ENCODE measurements around the gene TET3. TPM values are rescaled to one million over a fixed set of nuclear protein-coding genes. Genes with fewer than 3 reads are reported as not detected.
A peak's percentile ranks its signal among the peaks of the same experiment; 100 is the strongest.

TET3 gene
- total and polyA plus RNA-seq, 2 of the 8 experiments (the other 6 are each of a cell fraction or from before 2014, with no cell fraction given): 4.5 to 21.1 TPM

DNA sequence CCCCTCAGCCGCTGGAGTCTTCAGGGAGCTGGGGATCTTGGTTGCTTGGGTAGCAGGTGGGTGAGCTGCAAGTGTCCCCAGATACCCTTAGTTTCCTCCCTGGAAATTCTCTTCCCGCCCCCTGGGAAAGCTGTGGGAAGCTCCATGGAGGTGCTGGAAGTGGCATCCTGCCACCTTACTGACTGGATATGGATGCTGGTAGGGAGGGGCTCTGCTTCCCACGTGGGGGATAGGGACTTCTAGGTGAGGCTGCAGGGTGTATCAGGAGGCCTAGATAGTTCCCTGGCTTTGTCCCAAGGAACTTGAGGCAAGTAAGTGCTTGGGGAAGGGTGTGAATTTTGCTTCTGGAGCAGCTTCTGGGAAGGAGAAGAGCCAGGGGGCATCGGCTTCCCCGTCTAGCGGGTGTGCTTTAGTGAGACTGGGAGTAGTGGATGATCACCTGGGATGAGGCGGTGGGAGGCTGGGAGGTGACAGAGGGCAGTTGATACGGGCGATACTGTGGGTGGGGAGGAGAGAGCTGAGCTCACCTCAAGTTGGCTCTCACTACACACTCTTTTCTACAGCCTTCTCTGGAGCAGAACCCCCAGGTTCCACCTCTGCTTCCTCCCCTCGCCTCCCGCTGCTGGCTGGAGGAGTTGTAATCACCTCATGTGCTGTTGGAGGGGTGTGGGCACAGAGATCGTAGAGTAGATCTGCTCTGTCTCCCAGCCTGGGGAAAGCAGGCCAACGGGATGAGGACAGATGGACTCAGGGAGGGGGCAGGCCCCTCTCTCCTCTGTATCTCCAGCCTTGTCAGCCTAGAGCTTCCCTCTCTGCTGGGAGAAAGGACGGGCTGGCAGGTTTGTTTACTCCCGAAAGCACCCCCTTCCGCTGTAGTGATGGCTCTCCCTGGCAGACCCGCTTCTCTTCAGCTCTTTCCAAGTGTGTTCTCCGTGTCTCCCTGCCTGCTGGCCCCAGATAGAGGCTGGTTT, 19.8 kb downstream of the TET3 start:
- no peak overlapping the region for H3K56ac ChIP-seq (replicated peaks; ENCODE audit: insufficient read length, low read depth, low read length)
- no peak overlapping the region for H4K5ac ChIP-seq (ENCODE audit: insufficient read length, low read depth, low read length)
- ChIA-PET POLR2A (ENCODE audit: partially characterized antibody) (interaction anchor here (0.6 to 11.4 kb wide), 10 partner anchors 9 to 387 kb away, joined by 3 to 94 read pairs (median 4); partner anchors contain the start of gene TET3), CTCF (ENCODE audit: partially characterized antibody) (interaction anchor here (0.8 to 1.6 kb wide), 11 partner anchors 9 to 134 kb away, joined by 3 to 6 read pairs (median 4); no protein-coding TSS in a partner anchor)
- H2BK5ac ChIP-seq (ENCODE audit: low read depth, low read length): peak overlapping the region; percentile 83
- peak overlapping the region in 1 of 4 experiments; percentile 87; a peak in 3 of 8 replicates for H3K4me3 ChIP-seq (ENCODE audit: extremely low read depth in 1 of 4, insufficient read depth in 2 of 4, low read depth in 3 of 4, low read length in 4 of 4)
- no peak overlapping the region; a peak in 1 of 7 replicates for H3K9ac ChIP-seq (replicated peaks in 1 of 4; ENCODE audit: extremely low read depth in 1 of 4, low read depth in 3 of 4, low read length in 3 of 4)
- DNase-seq (ENCODE audit: low read depth in 1 of 2, low spot score in 2 of 2) (no peak), FAIRE-seq (no peak)
- peaks cover 32% of the 10 kb centered on the region for H3K79me1 ChIP-seq (ENCODE audit: low read depth, low read length)
- no peaks in the 10 kb centered on the region for H3K9me3 ChIP-seq (ENCODE audit: insufficient read depth in 2 of 2, low read depth in 1 of 2, low read length in 1 of 2)
- H3K14ac ChIP-seq (ENCODE audit: insufficient read length): no peak overlapping the region
- no peaks in the 10 kb centered on the region for H3K27me3 ChIP-seq (replicated peaks in 1 of 4; ENCODE audit: control insufficient read depth in 3 of 4, extremely low read depth in 1 of 4, insufficient read depth in 3 of 4, low read length in 3 of 4)
- no peak overlapping the region for H4K8ac ChIP-seq (ENCODE audit: extremely low read depth, insufficient read depth, low read length)
- peaks cover 0 to 81% of the 10 kb centered on the region in 2 experiments; a peak in 2 of 4 replicates for H3K79me2 ChIP-seq (ENCODE audit: control insufficient read depth in 1 of 2, insufficient read depth in 2 of 2, low read length in 2 of 2)
- H2AFZ ChIP-seq (ENCODE audit: low read length): no peak overlapping the region
- H3K4me2 ChIP-seq (ENCODE audit: insufficient read depth in 1 of 2, low read depth in 2 of 2, low read length in 2 of 2): peak overlapping the region; percentile 78 to 81
- H3K4ac ChIP-seq (replicated peaks; ENCODE audit: insufficient read length, low read depth, low read length): no peak overlapping the region
- H2AK5ac ChIP-seq (ENCODE audit: low read depth, low read length): 0 out of 2 replicates have a peak overlapping the region, but pooled peaks have one; percentile 69
- 82% methylated on average over 17 of the region's 18 CpGs; no CpG with 5 or more reads in 1 of the 2 experiments for WGBS, 2 experiments (ENCODE audit: extremely low coverage in 1 of 2, insufficient coverage in 1 of 2, insufficient read length in 1 of 2, insufficient replicate concordance in 2 of 2, low coverage in 1 of 2, low lambda C conversion rate in 2 of 2, missing lambda C conversion rate in 1 of 2)
- H2BK120ac ChIP-seq (replicated peaks; ENCODE audit: low read depth, low read length): no peak overlapping the region
- no peak overlapping the region for H4K91ac ChIP-seq (replicated peaks; ENCODE audit: insufficient read length, low read length)
- peak overlapping the region; percentile 60; the same call in 1 of the 2 replicates for H2BK12ac ChIP-seq (ENCODE audit: low read depth, low read length)
- H3K23me2 ChIP-seq (ENCODE audit: low read depth, low read length): peaks cover 2% of the 10 kb centered on the region; the same call in 1 of the 2 replicates
- no peak overlapping the region for H2BK15ac ChIP-seq (ENCODE audit: low read length)
- peaks cover 18 to 30% of the 10 kb centered on the region in 2 experiments for H4K20me1 ChIP-seq (replicated peaks in 1 of 2; ENCODE audit: control insufficient read depth in 1 of 2, insufficient read depth in 2 of 2, low read length in 2 of 2)
- H3K4me1 ChIP-seq (replicated peaks in 1 of 4; ENCODE audit: control insufficient read depth in 3 of 4, insufficient read depth in 4 of 4, low read length in 3 of 4): peaks cover 18 to 41% (median 30%) of the 10 kb centered on the region in 4 experiments
- no peak overlapping the region for H2BK20ac ChIP-seq (ENCODE audit: low read length)
- H3K23ac ChIP-seq (ENCODE audit: insufficient read length): no peak overlapping the region
- H3K36me3 ChIP-seq (ENCODE audit: control insufficient read depth in 2 of 4, insufficient read depth in 4 of 4, low read length in 3 of 4): peaks cover 0 to 4% (median 0%) of the 10 kb centered on the region in 4 experiments; a peak in 1 of 8 replicates
- 0 out of 2 replicates have a peak overlapping the region, but pooled peaks have one; percentile 38 for H3K18ac ChIP-seq (ENCODE audit: extremely low read depth, low read length)
- H3K27ac ChIP-seq (ENCODE audit: low read depth, low read length): no peak overlapping the region
- TF ChIP-seq TBP (IDR thresholded peaks at IDR 0.05; ENCODE audit: low read depth, low read length) (no peak), POU5F1 (IDR thresholded peaks at IDR 0.05; ENCODE audit: low read depth, low read length) (no peak), EZH2 (IDR thresholded peaks at IDR 0.05; ENCODE audit: low read depth, low read length, severe bottlenecking) (no peak), RNF2 (IDR thresholded peaks at IDR 0.05; ENCODE audit: borderline replicate concordance, low read depth, low read length, missing control alignments, poor library complexity, severe bottlenecking) (no peak), TCF12 (IDR thresholded peaks at IDR 0.05; ENCODE audit: low read depth, low read length) (no peak), KDM1A (IDR thresholded peaks at IDR 0.05; ENCODE audit: borderline replicate concordance, low read length) (no peak), FOSL1 (IDR thresholded peaks at IDR 0.05; ENCODE audit: insufficient read depth, low read depth, low read length) (no peak), POLR2AphosphoS5 (IDR thresholded peaks at IDR 0.05; ENCODE audit: low read depth, low read length) (no peak), SIRT6 (IDR thresholded peaks at IDR 0.05; ENCODE audit: low read length) (no peak)
- TF ChIP-seq, protein P1, sequence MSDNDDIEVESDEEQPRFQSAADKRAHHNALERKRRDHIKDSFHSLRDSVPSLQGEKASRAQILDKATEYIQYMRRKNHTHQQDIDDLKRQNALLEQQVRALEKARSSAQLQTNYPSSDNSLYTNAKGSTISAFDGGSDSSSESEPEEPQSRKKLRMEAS (IDR thresholded peaks at IDR 0.05): no peak

All from H1 (cell line).